ENCODE measurements around the gene VPS35L. TPM values are rescaled to one million over a fixed set of nuclear protein-coding genes. Genes with fewer than 3 reads are reported as not detected.

The VPS35L gene
- total RNA-seq, 1 experiment from 2014 or later, result 20.8 TPM

DNA sequence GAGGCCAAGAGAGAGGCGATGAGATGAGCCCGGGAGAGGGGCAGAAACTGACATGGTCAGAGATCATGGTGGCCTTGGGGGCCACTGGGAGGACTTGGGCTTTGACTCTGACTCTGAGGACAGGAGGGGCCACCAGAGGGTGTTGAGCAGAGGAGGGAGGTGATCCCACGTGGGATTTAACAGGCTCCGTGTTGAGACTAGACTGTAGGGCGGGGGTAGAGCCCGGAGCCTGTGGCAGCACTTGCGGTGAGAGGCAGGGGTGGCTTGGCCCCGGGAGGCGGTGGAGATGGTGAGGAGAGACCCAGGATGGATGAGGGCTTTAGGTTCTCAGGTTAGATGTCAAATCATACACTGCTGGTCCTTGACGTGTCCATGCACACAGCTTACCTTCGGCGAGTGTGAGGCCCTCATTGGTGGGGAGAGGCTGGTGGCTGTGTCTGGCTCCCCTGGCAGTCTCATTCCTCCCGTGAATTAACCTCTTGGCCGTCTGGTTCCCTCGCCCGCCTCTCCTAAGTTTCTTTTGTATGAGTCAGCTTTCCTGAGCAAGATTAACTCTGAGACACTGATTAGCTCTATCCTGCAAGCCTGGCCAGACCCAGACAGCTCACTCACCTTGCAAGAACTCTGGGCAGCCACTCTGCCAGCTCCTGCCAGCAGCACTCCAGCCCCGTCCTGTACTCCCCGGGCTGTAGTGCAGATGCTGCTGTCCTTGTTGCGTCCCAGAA lies 39.7 kb downstream of the VPS35L start:
- Histone ChIP-seq H3K4me1 (no peaks in the 10 kb centered on the region), H3K4me3 (no peak overlapping the region), H3K27ac (no peak overlapping the region), H3K27me3 (no peaks in the 10 kb centered on the region), H3K9me3 (replicated peaks) (no peaks in the 10 kb centered on the region), H3K36me3 (peaks cover 2% of the 10 kb centered on the region; the same call in 1 of the 2 replicates)
- DNase-seq, result peak; percentile 4 to 7

DNA sequence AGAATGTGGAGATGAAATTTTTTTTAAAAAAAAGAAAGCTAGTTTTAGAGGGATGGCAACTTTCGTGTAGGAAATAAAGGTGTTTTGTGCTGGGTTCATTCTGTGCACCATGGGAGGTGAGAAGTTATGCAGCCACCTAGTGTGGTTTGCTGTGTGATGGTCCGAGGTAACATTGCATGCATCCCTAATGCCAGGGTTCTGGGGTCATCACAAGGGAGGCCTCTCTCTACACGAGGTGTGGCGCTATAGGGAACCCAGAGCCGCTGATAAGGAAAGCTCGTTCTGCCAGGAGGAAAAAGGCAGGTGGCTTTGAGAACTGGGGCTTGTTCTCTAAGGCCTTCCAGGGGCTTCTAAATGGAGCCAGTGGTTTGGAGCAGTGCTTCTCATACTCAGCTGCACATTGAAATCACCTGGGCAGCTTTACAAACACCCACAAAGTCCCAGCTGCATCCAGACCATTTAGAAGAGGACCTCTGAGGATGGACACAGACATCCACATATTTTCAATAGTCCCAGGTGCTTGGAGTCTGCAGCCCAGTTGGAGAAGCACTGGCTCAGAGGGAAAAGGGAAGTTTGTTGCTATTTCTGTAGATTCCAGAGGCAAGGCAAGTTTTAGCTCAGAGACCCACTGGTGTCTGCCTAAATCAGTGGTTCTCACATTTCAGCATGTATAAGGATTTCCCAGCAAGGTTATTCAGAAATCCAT lies 43.5 kb downstream of the VPS35L start:
- Histone ChIP-seq H3K27me3 (no peaks in the 10 kb centered on the region), H3K36me3 (no peaks in the 10 kb centered on the region; the same call in 1 of the 2 replicates), H3K4me3 (no peak overlapping the region), H3K9me3 (replicated peaks) (no peaks in the 10 kb centered on the region), H3K4me1 (no peaks in the 10 kb centered on the region), H3K27ac (no peak overlapping the region)
- DNase-seq, result no peak

DNA sequence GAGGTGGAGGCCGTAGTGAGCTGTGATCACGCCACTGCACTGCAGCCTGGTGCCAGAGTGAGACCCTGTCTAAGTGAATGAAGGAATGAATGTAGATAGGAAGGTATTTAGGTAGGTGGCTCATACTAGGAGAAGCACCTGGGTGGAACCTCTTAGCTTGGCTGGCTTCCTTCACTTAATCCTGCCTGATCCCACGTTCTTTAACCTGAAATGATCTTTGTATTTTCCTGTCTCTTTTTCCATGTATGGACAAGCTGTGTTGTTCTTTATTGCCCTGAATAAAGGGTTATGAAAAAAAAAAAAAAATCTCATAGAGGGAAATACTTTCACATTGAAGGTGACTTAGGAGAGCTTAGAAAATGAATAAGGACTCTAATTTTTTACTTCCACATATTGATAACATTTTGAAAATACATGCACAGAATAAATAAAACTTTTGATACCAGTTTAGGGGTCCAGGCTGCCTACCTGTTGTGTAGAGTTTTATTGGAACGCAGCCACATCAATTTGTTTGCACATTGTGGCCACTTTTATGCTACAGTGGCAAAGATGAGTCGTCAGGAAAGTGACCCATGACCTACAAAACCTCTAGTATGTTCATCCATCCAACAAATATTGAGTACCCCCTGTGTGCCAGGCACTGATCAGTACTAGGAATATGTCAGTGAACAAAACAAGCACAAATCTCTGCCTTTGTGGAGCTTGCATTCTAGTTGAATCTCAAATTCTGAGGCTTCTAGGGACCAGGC lies 44.6 kb downstream of the VPS35L start:
- Histone ChIP-seq H3K36me3 (no peaks in the 10 kb centered on the region; the same call in 1 of the 2 replicates), H3K27ac (no peak overlapping the region), H3K4me1 (no peaks in the 10 kb centered on the region), H3K9me3 (replicated peaks) (no peaks in the 10 kb centered on the region), H3K27me3 (no peaks in the 10 kb centered on the region), H3K4me3 (no peak overlapping the region)
- no peak for DNase-seq

DNA sequence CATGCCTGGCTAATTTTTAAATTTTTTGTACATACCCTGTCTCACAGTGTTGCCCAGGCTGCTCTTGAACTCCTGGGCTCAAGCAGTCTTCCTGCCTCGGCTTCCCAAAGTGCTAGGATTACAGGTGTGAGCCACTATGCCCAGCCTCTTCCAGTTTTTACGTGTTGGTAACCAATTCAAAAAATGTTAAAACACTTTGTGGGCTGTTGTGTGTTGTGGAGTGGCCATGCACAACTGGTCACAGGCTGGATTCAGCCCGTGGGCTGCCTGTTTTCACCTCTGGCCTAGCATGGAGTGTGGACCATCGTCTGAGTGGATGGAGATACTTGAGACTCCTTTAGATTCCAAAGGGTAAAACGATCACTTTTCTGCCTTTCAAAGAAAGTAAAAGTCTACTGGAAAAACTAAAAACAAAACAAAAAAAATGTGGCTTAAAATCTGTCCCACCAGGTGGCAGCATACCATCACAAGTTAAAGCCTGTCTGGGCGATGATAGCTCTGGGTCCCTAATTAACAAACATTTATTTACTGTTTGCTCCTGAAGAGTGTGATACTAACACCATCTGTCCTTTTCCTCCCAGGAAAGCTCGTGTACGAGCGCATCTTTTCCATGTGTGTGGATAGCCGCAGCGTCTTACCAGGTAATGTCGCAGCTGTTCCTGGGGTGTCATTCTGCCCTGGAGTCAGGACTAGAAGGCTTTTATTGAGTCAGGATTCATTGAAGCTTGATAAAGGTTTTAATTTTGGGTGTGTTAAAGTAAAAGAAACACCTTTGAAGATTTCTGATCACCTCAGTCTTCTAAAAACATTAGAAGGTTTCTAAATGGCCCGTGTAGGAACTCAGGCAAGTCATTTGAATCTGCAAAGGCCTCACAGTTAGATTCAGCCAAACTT lies 45.8 kb downstream of the VPS35L start:
- no peak overlapping the region for H3K27ac ChIP-seq
- H3K4me1 ChIP-seq, result no peaks in the 10 kb centered on the region
- H3K27me3 ChIP-seq, result no peaks in the 10 kb centered on the region
- no peaks in the 10 kb centered on the region for H3K9me3 ChIP-seq (replicated peaks)
- H3K36me3 ChIP-seq, result no peaks in the 10 kb centered on the region; the same call in 1 of the 2 replicates
- no peak overlapping the region for H3K4me3 ChIP-seq
- DNase-seq, result peak; percentile 8 to 53

DNA sequence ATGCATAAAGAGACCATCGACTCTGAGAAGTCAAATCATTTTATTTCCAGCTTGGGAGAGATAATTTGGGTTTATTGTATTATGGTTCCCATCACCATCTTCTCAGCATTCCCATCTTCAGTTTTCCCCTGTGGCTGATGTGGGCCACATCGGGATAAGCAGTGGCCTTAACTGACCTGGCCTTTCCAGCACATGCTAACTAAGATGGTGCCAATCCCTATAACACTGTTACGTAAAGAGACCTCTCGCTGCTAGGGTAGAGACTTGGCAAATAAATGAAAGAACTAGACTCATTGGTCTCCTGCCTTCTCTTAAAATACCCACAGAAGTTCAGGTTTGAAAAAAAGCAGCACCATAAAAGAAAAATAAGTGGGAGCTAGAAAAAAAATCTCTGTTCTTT lies 49.4 kb downstream of the VPS35L start:
- H3K36me3 ChIP-seq, result no peaks in the 10 kb centered on the region; the same call in 1 of the 2 replicates
- no peaks in the 10 kb centered on the region for H3K9me3 ChIP-seq (replicated peaks)
- H3K4me3 ChIP-seq, result no peak overlapping the region
- no peaks in the 10 kb centered on the region for H3K4me1 ChIP-seq
- no peak overlapping the region for H3K27ac ChIP-seq
- no peaks in the 10 kb centered on the region for H3K27me3 ChIP-seq
- no peak for DNase-seq

DNA sequence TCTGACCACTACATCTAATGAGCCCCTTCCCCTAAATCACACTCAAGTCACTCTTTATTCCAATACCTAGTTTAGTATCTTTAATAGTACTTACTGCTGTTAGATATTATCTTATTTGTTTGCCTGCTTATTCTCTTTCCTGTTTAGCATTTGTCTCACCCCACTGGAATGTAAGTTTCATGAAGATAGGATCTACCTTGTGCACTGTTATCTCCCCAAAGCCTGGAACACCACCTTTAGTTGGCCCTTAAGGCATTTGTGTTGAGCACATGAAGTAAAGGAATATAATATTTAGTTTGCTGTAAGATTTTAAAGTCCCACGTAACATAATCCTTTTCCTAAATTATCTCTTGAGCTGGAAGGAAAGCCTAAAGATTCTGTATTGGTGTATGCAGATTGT lies 50.2 kb downstream of the VPS35L start:
- no peaks in the 10 kb centered on the region; the same call in 1 of the 2 replicates for H3K36me3 ChIP-seq
- no peaks in the 10 kb centered on the region for H3K27me3 ChIP-seq
- no peak overlapping the region for H3K27ac ChIP-seq
- no peak overlapping the region for H3K4me3 ChIP-seq
- DNase-seq, result no peak
- H3K9me3 ChIP-seq (replicated peaks), result no peaks in the 10 kb centered on the region
- H3K4me1 ChIP-seq, result no peaks in the 10 kb centered on the region

DNA sequence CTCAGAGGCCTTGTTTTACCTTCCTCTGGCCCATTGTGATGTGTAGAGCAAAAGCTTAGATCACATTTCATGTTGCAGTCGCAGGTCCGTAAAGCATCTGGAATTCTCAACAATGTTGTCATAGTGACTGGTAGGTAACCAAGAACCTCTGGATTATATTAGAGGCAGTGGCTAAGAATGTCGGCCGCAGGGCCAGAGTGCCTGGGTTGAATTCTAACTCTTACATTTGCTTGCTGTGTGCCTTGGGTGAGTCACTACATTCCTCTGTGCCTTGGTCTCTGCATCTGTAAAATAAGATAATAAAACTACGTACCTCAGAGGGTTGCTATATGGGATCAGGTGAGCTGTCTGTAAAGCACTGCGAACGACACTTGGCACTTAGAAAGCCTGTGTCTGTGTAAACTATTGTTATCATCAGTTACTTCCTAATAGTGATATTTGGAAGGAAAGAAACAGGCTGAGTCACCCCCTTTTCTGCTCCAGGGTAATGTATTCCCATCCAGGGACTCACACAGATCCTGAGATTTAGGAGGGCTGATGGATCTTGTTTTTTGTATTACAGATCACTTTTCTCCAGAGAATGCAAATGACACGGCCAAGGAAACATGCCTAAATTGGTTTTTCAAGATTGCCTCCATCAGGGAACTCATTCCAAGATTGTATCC lies 52.2 kb downstream of the VPS35L start:
- Histone ChIP-seq H3K36me3 (no peaks in the 10 kb centered on the region; the same call in 1 of the 2 replicates), H3K9me3 (replicated peaks) (no peaks in the 10 kb centered on the region), H3K27ac (no peak overlapping the region), H3K4me3 (no peak overlapping the region), H3K27me3 (no peaks in the 10 kb centered on the region), H3K4me1 (no peaks in the 10 kb centered on the region)
- DNase-seq, result no peak

DNA sequence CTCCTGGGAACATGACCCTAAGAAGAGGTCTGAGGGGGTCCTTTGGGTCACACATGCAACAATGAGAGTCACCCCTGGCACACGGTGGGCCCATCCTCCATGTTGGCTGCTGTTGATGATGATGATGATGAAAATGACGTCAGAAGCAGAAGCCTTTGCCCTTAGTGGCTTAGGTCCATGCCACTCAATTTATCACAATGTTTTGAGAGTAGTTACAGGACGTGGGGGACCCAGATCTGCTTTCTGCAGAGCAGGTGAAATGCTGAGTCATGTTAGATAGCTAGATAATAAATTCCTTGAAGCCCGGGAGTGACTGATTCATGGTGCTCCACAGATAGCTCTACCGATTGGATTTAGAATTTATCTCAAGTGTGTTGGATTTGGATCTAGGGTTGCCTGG lies 53.9 kb downstream of the VPS35L start:
- Histone ChIP-seq H3K4me1 (no peaks in the 10 kb centered on the region), H3K4me3 (no peak overlapping the region), H3K27me3 (no peaks in the 10 kb centered on the region), H3K9me3 (replicated peaks) (no peaks in the 10 kb centered on the region), H3K36me3 (no peaks in the 10 kb centered on the region; the same call in 1 of the 2 replicates), H3K27ac (no peak overlapping the region)
- DNase-seq, result no peak

DNA sequence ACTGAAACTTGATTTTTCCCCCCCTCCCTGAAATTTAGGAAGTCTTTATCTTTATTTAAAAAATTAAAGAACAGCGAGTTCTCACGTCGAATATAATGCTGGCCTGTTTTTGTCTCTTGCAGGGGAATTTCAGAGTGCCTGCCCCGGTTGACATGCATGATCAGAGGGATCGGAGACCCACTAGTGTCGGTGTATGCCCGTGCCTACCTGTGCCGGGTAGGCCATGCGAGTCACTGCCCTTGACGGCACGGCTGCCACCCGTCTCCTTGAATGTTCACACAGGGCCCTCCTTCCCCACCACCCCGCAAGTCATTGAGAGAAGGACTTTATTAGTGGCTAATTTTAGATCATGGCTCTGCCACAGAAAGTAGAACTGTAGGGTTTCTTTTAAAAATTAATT lies 54.7 kb downstream of the VPS35L start:
- no peak for DNase-seq
- H3K27me3 ChIP-seq, result no peaks in the 10 kb centered on the region
- no peak overlapping the region for H3K4me3 ChIP-seq
- no peaks in the 10 kb centered on the region for H3K9me3 ChIP-seq (replicated peaks)
- H3K27ac ChIP-seq, result no peak overlapping the region
- no peaks in the 10 kb centered on the region; the same call in 1 of the 2 replicates for H3K36me3 ChIP-seq
- H3K4me1 ChIP-seq, result no peaks in the 10 kb centered on the region

DNA sequence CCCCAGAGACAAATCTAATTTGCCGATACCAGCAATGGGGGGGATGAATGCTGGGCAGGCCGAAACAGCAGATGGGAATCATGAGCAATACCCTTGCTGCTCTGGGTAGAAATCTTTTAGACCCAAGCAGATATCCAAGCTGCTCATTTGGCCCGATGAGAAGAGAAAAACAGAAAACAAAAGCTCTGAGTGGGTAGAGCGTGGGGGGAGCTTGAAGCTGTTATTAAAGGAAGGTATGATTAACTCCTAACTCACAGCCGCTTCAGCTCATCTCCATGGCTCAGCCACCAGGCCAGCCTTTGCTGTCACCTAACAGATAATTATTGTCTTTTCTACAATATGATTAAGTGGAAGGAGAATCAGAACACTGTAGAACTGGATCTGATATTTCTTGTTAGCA lies 58.3 kb downstream of the VPS35L start:
- H3K36me3 ChIP-seq, result no peaks in the 10 kb centered on the region
- no peaks in the 10 kb centered on the region for H3K9me3 ChIP-seq (replicated peaks)
- no peaks in the 10 kb centered on the region for H3K4me1 ChIP-seq
- no peak overlapping the region for H3K4me3 ChIP-seq
- DNase-seq, result no peak
- H3K27me3 ChIP-seq, result no peaks in the 10 kb centered on the region
- no peak overlapping the region for H3K27ac ChIP-seq

DNA sequence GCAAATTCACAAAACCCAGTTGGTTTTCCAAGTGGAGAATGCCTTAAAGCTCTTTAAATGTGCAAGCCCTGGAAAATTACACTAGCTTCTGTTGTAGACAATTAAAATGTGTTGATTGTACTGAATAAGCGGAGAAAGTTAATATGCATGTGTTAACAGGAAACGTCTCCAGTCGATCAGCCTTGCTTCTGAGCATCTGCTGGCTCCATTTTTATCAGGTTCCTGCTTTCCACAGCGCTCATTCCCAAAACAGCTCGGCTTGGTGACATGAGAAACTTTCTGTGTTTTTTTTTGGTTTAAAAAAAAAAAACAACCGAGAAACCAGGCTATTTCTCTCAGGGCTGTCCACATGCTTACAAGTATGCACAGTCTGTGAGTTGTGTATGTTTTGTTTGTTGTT lies 60.7 kb downstream of the VPS35L start:
- Histone ChIP-seq H3K27ac (no peak overlapping the region), H3K36me3 (no peaks in the 10 kb centered on the region), H3K9me3 (replicated peaks) (no peaks in the 10 kb centered on the region), H3K4me3 (no peak overlapping the region), H3K4me1 (no peaks in the 10 kb centered on the region), H3K27me3 (no peaks in the 10 kb centered on the region)
- no peak for DNase-seq

DNA sequence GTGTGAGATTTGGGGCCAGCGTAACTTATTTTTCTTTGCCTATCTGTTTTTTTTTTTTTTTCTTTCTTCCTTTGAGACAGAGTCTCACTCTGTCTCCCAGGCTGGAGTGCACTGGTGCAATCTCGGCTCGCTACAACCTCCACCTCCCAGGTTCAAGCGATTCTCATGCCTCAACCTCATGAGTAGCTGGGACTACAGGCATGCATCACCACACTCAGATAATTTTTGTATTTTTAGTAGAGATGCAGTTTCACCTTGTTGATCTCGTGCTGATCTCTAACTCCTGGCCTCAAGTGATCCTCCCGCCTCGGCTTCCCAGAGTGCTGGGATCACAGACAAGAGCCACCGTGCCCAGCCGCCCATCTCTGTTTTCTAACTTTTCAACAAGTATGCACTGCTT lies 63.4 kb downstream of the VPS35L start:
- DNase-seq, result no peak
- H3K9me3 ChIP-seq (replicated peaks), result no peaks in the 10 kb centered on the region
- H3K4me1 ChIP-seq, result no peaks in the 10 kb centered on the region
- no peak overlapping the region for H3K4me3 ChIP-seq
- H3K27ac ChIP-seq, result no peak overlapping the region
- H3K36me3 ChIP-seq, result no peaks in the 10 kb centered on the region
- no peaks in the 10 kb centered on the region for H3K27me3 ChIP-seq

DNA sequence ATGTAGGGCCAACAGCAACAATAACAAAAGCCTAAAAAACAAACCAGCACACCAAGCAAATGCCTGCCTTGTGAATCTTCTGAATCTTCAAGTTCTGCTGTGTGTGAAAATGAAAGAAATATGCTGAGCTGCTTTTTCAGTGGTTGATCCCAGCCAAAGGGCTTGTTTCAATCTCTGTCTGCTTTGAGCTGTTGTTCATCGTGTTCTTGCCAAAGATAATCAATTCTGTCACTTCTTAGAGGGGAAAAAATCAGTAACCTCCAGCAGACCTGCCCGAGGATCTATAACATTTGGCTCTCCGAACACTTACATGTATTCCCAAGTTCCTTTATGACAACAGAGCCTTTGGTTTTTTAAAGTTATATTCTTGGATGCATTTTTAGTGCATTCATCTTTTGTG lies 65.9 kb downstream of the VPS35L start:
- Histone ChIP-seq H3K4me3 (no peak overlapping the region), H3K36me3 (no peaks in the 10 kb centered on the region), H3K27me3 (no peaks in the 10 kb centered on the region), H3K9me3 (replicated peaks) (no peaks in the 10 kb centered on the region), H3K4me1 (no peaks in the 10 kb centered on the region), H3K27ac (no peak overlapping the region)
- DNase-seq, result no peak

DNA sequence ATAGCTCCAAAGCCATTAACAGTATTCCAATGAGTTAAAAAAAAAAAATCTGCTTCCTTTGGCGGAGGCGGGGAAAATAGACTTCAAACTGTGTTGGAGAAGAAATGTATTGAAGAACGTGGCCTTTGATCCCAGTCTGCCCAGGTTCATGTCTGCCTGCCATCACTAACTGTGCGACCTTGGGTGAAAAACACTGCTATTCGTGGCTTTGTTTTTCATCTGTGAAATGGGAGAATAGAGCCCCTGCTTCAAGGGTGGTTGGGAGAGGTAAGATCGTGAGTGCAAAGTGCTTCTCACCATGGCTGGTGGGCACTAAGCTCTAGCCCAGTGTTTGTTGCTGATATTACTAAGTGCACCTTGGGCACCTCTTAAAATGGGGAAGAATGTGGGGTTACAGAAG lies 69.5 kb downstream of the VPS35L start:
- Histone ChIP-seq H3K4me3 (no peak overlapping the region), H3K27me3 (no peaks in the 10 kb centered on the region), H3K36me3 (no peaks in the 10 kb centered on the region; the same call in none of the 2 replicates), H3K4me1 (no peaks in the 10 kb centered on the region), H3K27ac (no peak overlapping the region), H3K9me3 (replicated peaks) (no peaks in the 10 kb centered on the region)
- DNase-seq, result no peak
